ENCODE data around the gene INCA1. TPM values are rescaled to one million over a fixed set of nuclear protein-coding genes. Genes with fewer than 3 reads are reported as not detected.

INCA1 gene
- total and polyA plus RNA-seq, 2 of the 8 experiments (the other 6 are each of a cell fraction or from before 2014, with no cell fraction given), result 0.89 to 1.4 TPM

DNA sequence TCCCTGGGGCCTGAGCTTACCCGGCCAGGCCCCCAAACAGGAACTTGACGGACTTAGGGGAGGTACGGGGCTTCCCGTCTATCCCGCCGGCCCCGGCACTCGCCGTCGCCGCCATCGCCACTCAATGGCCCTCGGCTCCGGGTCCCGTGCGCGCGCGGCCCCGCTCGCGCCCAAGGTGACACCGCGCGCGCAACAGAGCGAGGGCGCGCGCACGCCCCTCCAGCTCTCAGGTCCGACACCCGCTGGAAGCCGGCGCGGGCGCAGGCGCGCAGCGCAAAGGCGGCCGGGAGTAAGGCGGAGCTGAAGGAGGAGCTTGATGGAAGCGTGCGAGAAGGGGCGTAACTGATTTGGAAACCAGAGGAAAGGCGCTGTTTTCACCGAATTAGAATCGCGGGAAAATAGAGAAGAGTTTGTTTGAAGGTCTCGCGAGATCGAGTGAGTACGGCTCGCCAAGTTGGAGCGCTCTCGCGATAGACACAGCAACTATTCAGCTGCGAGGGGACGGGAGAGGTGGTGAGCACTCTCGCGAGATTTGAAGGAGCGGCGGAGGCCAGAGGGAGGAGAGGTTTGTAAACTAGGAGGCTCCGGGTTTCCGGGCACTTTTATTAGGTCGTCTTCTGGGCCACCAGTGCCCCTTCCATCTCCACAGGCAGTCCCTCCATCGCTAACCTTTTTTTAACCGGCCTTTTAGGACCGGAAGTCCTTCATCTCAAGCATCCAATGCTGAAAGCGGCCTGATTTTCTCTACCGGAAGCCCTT, 57.3 kb downstream of the INCA1 start, which contains the start of the genes RNF167 and SLC25A11 (continued):
- TF ChIP-seq RXRA (IDR thresholded peaks at IDR 0.05; ENCODE audit: insufficient read depth, low read depth, low read length) (no peak), PHF8 (conservative IDR thresholded peaks at IDR 0.05; ENCODE audit: low read depth, low read length) (peak; percentile 84), EZH2 (IDR thresholded peaks at IDR 0.05; ENCODE audit: low read depth, low read length, severe bottlenecking) (no peak), MAFK (IDR thresholded peaks at IDR 0.05; ENCODE audit: low read depth, low read length) (no peak), TEAD4 (IDR thresholded peaks at IDR 0.05; ENCODE audit: low read depth, low read length) (no peak), SUZ12 (IDR thresholded peaks at IDR 0.05; ENCODE audit: low read length) (no peak), TBP (IDR thresholded peaks at IDR 0.05; ENCODE audit: low read depth, low read length) (peak; percentile 45), NANOG (IDR thresholded peaks at IDR 0.05; ENCODE audit: insufficient read depth, low read depth, low read length, poor library complexity, severe bottlenecking) (no peak), JUN (IDR thresholded peaks at IDR 0.05; ENCODE audit: low read depth, low read length) (no peak), ZNF274 (IDR thresholded peaks at IDR 0.05; ENCODE audit: borderline replicate concordance, extremely low read depth, low read length) (no peak), CBX5 (IDR thresholded peaks at IDR 0.05; ENCODE audit: low read depth, low read length) (no peak), SP4 (IDR thresholded peaks at IDR 0.05; ENCODE audit: low read length) (no peak), KDM1A (IDR thresholded peaks at IDR 0.05; ENCODE audit: borderline replicate concordance, low read length) (no peak), SRF (IDR thresholded peaks at IDR 0.05; ENCODE audit: low read depth, low read length) (no peak), GTF2F1 (IDR thresholded peaks at IDR 0.05; ENCODE audit: borderline replicate concordance, low read depth, low read length) (no peak; the same call in 1 of the 2 replicates), CHD2 (IDR thresholded peaks at IDR 0.05; ENCODE audit: low read length) (peak; percentile 100), KDM5A (IDR thresholded peaks at IDR 0.05; ENCODE audit: low read length) (no peak; the same call in 1 of the 2 replicates), YY1 (IDR thresholded peaks at IDR 0.05; ENCODE audit: low read depth, low read length) (0 out of 2 replicates have a peak, but pooled peaks have one; percentile 68), GABPA (IDR thresholded peaks at IDR 0.05; ENCODE audit: borderline replicate concordance, insufficient read depth, low read length) (no peak), SIRT6 (IDR thresholded peaks at IDR 0.05; ENCODE audit: low read length) (no peak)
- TF ChIP-seq, protein P1, sequence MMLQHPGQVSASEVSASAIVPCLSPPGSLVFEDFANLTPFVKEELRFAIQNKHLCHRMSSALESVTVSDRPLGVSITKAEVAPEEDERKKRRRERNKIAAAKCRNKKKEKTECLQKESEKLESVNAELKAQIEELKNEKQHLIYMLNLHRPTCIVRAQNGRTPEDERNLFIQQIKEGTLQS (IDR thresholded peaks at IDR 0.05; ENCODE audit: insufficient read depth, low read depth, low read length), result no peak

Data from H1 (cell line).